ENCODE data around the gene MPHOSPH10.
"Not testable (repeated sequence)": the region's sequence is repeated elsewhere in the genome, so short reads cannot be mapped to it uniquely, and the experiment has no call there.

The MPHOSPH10 gene

GRCh38 chr2:71085325-71086003 lies 45.0 kb upstream of the MPHOSPH10 start:
- not testable (repeated sequence) for H3K9ac ChIP-seq (ENCODE audit: low read length); H3K36me3 ChIP-seq (ENCODE audit: insufficient read depth, low read length); H3K4me3 ChIP-seq (ENCODE audit: low read depth, low read length, poor library complexity, severe bottlenecking); H3K27ac ChIP-seq (ENCODE audit: low read depth, low read length, poor library complexity, severe bottlenecking); H4K20me1 ChIP-seq (ENCODE audit: insufficient read depth, low read length); H2AFZ ChIP-seq (ENCODE audit: low read length); H3K9me3 ChIP-seq (ENCODE audit: low read length); H3K9me2 ChIP-seq (ENCODE audit: low read depth, low read length); H3K4me2 ChIP-seq (ENCODE audit: low read length); H3K79me2 ChIP-seq (ENCODE audit: insufficient read depth, low read length); H3F3A ChIP-seq (ENCODE audit: insufficient read depth, low read length); H3K4me1 ChIP-seq (ENCODE audit: insufficient read depth, low read length, severe bottlenecking); H3K27me3 ChIP-seq (ENCODE audit: insufficient read depth, low read length)

GRCh38 chr2:71089475-71089874 lies 41.0 kb upstream of the MPHOSPH10 start:
- not testable (repeated sequence) for H3K36me3 ChIP-seq (ENCODE audit: insufficient read depth, low read length); H3K4me2 ChIP-seq (ENCODE audit: low read length); H3K79me2 ChIP-seq (ENCODE audit: insufficient read depth, low read length); H4K20me1 ChIP-seq (ENCODE audit: insufficient read depth, low read length); H3K9ac ChIP-seq (ENCODE audit: low read length); H3K9me3 ChIP-seq (ENCODE audit: low read length); H3K27me3 ChIP-seq (ENCODE audit: insufficient read depth, low read length); H3K9me2 ChIP-seq (ENCODE audit: low read depth, low read length); H2AFZ ChIP-seq (ENCODE audit: low read length); H3K27ac ChIP-seq (ENCODE audit: low read depth, low read length, poor library complexity, severe bottlenecking); H3K4me1 ChIP-seq (ENCODE audit: insufficient read depth, low read length, severe bottlenecking); H3K4me3 ChIP-seq (ENCODE audit: low read depth, low read length, poor library complexity, severe bottlenecking); H3F3A ChIP-seq (ENCODE audit: insufficient read depth, low read length)

GRCh38 chr2:71091808-71092207 lies 38.6 kb upstream of the MPHOSPH10 start:
- not testable (repeated sequence) for H3K4me2 ChIP-seq (ENCODE audit: low read length); H3K36me3 ChIP-seq (ENCODE audit: insufficient read depth, low read length)

GRCh38 chr2:71092491-71093260 lies 37.8 kb upstream of the MPHOSPH10 start:
- H3K27me3 ChIP-seq (ENCODE audit: insufficient read depth, low read length); H3K4me3 ChIP-seq (ENCODE audit: low read depth, low read length, poor library complexity, severe bottlenecking); H3F3A ChIP-seq (ENCODE audit: insufficient read depth, low read length); H3K4me1 ChIP-seq (ENCODE audit: insufficient read depth, low read length, severe bottlenecking); H3K9me3 ChIP-seq (ENCODE audit: low read length); H4K20me1 ChIP-seq (ENCODE audit: insufficient read depth, low read length); H3K36me3 ChIP-seq (ENCODE audit: insufficient read depth, low read length); H3K4me2 ChIP-seq (ENCODE audit: low read length); H2AFZ ChIP-seq (ENCODE audit: low read length); H3K27ac ChIP-seq (ENCODE audit: low read depth, low read length, poor library complexity, severe bottlenecking); H3K9ac ChIP-seq (ENCODE audit: low read length); H3K9me2 ChIP-seq (ENCODE audit: low read depth, low read length); H3K79me2 ChIP-seq (ENCODE audit: insufficient read depth, low read length): not testable (repeated sequence)

More at GRCh38 chr2:71091808-71092207, 38.6 kb upstream of the MPHOSPH10 start:
- H3K27me3 ChIP-seq (ENCODE audit: insufficient read depth, low read length); H4K20me1 ChIP-seq (ENCODE audit: insufficient read depth, low read length); H3K9me2 ChIP-seq (ENCODE audit: low read depth, low read length); H3K9me3 ChIP-seq (ENCODE audit: low read length); H3K9ac ChIP-seq (ENCODE audit: low read length); H3K79me2 ChIP-seq (ENCODE audit: insufficient read depth, low read length); H2AFZ ChIP-seq (ENCODE audit: low read length); H3K4me1 ChIP-seq (ENCODE audit: insufficient read depth, low read length, severe bottlenecking); H3K27ac ChIP-seq (ENCODE audit: low read depth, low read length, poor library complexity, severe bottlenecking); H3K4me3 ChIP-seq (ENCODE audit: low read depth, low read length, poor library complexity, severe bottlenecking); H3F3A ChIP-seq (ENCODE audit: insufficient read depth, low read length): not testable (repeated sequence)

- Histone ChIP-seq H3K36me3 (ENCODE audit: insufficient read depth, low read length) (no peaks in the 10 kb centered on the region; the same call in 1 of the 2 replicates), H3K9me2 (ENCODE audit: low read depth, low read length) (no peaks in the 10 kb centered on the region), H3K27me3 (ENCODE audit: insufficient read depth, low read length) (no peaks in the 10 kb centered on the region), H3K27ac (ENCODE audit: low read depth, low read length, poor library complexity, severe bottlenecking) (no peak overlapping the region), H3K4me1 (ENCODE audit: insufficient read depth, low read length, severe bottlenecking) (no peaks in the 10 kb centered on the region), H3K4me2 (ENCODE audit: low read length) (no peak overlapping the region), H3F3A (ENCODE audit: insufficient read depth, low read length) (no peaks in the 10 kb centered on the region), H3K79me2 (ENCODE audit: insufficient read depth, low read length) (no peaks in the 10 kb centered on the region), H2AFZ (ENCODE audit: low read length) (no peak overlapping the region), H4K20me1 (ENCODE audit: insufficient read depth, low read length) (no peaks in the 10 kb centered on the region), H3K4me3 (ENCODE audit: low read depth, low read length, poor library complexity, severe bottlenecking) (no peak overlapping the region), H3K9me3 (ENCODE audit: low read length) (no peaks in the 10 kb centered on the region; the same call in 1 of the 2 replicates), H3K9ac (ENCODE audit: low read length) (no peak overlapping the region)
- TF ChIP-seq EZH2 (IDR thresholded peaks at IDR 0.05; ENCODE audit: borderline replicate concordance, low read length): no peak
- TF ChIP-seq CTCF (IDR thresholded peaks at IDR 0.05; ENCODE audit: low read length): peak; percentile 69
Observed at GRCh38 chr2:71100195-71100964, 30.1 kb upstream of the MPHOSPH10 start.
